Suppressor macrophage (primary cell): ENCODE results near the gene OPCML.

Source experiments
- DNase-seq, 4 experiments: peaks; one replicate each; pipeline ENCODE4 v3.0.0-alpha.2; 2020 to 2022

The OPCML gene

GRCh38 chr11:133168016-133168415 lies 364.3 kb downstream of the OPCML start:
- DNase-seq, result no peak

DNA sequence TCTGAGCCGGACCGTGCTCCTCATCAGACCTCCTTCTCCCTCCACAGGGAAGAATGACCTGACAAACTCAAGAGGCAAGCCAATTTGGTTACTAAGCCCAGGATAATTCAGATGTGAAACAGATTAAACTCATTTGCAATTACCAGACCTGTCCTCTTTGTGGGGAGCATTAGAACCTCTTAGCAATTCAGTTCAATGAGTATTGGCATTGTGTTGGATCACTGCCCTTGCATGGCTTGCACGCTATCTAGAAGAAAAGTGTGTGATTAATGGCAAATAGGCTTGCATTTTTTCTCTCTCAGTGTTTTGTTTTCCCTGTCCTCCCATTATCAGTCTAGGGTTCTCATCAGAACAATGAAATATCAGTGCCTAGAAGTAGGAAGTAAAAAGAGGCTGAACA lies 365.6 kb downstream of the OPCML start:
- no peak for DNase-seq

DNA sequence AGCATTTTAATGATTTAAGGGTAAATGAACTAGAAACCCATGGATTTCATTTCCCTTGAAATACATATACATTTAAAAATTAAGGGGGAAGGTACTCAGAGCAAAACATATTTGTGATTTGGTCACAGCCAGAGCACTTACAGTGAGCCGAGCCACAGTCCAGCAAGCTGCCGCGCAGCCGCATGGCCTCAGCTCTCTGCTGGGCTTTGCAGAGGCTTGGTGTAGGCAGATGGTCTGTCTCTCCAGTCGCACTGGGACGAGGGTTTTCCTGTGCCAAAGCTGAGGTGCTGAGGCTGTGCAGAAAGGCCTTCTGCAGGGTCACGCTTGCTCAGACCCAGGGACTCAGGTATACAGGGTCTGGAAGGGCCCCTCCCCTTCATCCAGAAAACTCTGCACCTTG lies 367.3 kb downstream of the OPCML start:
- DNase-seq, result no peak

DNA sequence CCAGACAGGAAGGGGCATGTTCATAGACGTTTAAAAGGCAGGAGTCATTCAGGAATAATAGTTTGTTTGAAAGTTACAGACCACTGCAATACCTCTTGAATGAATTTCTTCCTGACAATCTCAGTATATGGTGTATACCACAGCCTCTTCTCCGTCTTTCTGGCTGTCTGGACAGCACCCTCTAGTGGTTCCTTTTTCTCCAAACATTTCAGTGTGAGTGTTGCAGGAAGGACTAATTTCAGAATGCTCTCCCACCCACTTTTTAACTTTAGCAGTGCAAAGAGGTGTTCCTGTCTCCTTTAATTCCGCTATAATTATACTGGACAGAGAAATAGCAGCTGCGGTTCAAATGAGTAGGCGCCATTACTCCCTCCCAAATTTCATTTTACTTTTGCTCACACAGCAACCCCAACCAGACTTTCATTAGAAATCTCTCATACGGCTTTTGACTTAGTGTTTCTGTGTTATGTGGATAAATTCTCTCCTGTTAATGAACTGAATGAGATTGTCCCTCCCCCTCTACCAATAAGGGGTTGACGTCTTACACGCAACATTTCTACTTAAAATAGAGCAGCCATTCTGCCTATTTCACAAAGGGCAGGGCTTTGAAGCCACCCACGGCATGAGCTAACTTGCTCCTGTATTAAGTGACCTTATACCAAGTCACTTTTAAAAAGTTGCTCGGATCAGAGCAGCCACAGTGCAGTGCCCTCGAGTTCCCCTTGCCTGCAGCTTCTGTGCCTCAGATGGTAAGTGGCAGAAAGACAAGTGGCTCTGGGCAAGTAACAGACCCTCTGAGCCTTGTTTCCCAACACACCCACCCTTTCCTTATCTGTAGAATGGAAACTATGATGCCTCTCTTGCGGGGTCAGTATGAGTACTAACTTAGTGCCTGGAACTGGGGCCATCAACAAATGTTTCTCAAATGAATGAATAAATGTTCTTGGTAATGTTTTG lies 368.6 kb downstream of the OPCML start:
- DNase-seq, result peak; percentile 45 to 73 (median 66)

GRCh38 chr11:133162227-133162626 lies 370.1 kb downstream of the OPCML start:
- DNase-seq, result no peak

DNA sequence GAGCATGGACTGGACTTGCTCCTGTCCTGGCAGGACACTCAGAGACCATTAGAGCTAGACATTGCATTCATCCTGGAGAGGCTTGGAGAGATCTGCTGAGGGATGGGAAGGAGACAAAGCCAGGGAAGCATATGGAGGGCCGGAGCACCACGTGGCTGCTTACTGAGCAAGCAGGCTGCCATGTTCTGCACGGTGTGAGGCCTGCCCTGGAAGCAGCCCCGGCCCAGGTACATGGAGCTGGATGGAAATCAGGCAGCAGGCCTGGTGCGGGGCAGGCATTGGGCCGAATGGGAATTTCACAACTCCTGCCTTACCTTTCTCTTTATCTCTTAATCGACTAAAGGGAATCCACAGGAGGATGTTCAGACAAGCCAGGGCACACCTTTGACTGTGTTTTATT lies 371.5 kb downstream of the OPCML start:
- no peak for DNase-seq

- no peak for DNase-seq
These were observed 375.1 kb downstream of the OPCML start for GRCh38 chr11:133156986-133157745.

GRCh38 chr11:133154781-133155180 lies 377.5 kb downstream of the OPCML start:
- DNase-seq, result no peak

DNA sequence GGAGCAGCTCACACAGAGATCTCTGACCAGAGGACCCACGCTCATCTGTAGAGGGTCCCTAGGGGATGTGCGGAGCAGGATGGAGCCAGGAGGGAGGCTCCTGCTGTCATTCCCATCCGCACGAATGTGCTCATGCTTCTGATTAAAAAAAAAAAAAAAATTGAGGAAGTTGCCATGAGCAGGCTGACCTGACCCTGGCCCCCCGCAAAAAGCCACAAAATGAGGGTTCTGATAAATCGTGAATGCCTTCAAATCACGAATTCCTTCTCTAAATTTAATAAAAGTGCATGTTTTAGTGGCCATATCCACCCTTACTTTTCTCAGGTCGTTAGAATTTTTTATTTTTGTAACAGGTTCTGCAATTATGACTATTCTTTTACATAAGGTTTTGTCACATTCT lies 378.2 kb downstream of the OPCML start:
- no peak for DNase-seq

GRCh38 chr11:133153031-133153430 lies 379.3 kb downstream of the OPCML start:
- no peak for DNase-seq

- no peak for DNase-seq
These were observed 382.6 kb downstream of the OPCML start for GRCh38 chr11:133149698-133150097.

GRCh38 chr11:133147625-133148024 lies 384.7 kb downstream of the OPCML start:
- DNase-seq, result no peak

DNA sequence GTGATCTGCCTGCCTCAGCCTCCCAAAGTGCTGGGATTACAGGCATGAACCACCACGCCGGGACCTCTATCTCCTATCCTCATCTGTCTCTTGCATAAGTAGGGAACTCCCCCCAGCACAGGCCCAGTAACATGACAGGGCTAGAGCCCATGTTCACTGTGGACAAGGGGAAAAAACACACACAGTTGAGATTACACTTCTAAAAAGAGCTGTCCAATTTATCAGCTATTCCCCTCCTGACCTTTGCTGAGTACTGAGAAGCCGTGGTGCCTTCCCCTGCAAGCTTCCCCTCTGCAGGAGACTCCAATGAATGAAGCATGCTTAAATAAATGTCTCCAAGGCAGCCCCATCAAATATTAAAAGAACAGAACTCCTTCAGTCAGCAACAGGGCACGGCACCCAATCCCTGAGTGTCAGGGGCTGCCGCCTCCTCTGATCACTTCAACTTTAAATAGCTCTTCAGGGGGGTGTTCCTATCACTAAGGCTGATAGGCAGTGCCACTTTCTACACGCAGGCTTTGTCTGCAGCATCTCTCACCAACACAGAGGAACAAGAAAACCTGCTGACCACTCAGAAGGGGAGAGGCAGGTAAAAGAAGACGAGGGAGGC lies 385.5 kb downstream of the OPCML start:
- no peak for DNase-seq

DNA sequence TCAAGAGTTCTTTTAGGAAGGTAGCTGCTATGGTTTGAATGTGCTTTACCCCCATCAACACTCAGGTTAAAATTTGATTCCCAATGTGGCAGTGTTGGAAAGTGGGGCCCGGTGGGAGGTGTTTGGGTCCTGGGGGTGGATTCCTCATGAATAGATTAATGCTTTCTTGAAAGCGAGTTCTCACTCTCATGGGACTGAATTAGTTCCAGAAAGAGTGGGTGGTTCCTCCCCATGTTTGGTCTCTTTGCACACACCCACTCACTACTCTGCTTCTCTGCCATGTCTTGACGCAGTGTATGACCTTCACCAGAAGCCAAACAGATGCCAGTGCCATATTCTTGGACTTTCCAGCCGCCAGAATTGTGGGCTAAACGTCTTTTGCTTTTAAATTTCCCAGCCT lies 394.4 kb downstream of the OPCML start:
- no peak for DNase-seq

GRCh38 chr11:133137270-133137669 lies 395.0 kb downstream of the OPCML start:
- no peak for DNase-seq

- DNase-seq, result no peak
These were observed 395.9 kb downstream of the OPCML start for GRCh38 chr11:133136376-133136775.

GRCh38 chr11:133134314-133135173 lies 397.8 kb downstream of the OPCML start:
- peak; percentile 55 to 73 (median 63) for DNase-seq

GRCh38 chr11:133133606-133134005 lies 398.7 kb downstream of the OPCML start:
- no peak for DNase-seq

- no peak for DNase-seq
These were observed 399.3 kb downstream of the OPCML start for GRCh38 chr11:133133050-133133449.

- DNase-seq, result no peak
These were observed 404.6 kb downstream of the OPCML start for GRCh38 chr11:133127741-133128140.

DNA sequence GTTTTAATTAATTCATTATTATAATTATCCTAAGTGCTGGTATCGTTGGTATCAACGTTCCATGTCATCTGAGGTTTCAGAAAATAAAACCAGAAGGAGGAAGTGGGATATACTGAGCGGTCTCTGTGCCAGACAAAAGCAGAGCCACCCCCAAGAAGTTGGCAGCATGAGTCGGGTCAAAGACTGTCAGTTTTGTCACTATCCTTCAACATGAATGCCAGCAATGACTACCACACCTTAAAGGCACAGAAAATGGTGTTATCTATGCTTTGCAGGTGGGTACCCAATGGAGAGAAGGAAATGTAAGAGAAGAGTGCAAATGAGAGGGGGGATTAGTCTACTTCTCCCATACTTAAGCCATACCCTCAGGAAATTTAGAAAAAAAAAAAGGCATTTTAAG lies 408.5 kb downstream of the OPCML start:
- DNase-seq, result no peak

DNA sequence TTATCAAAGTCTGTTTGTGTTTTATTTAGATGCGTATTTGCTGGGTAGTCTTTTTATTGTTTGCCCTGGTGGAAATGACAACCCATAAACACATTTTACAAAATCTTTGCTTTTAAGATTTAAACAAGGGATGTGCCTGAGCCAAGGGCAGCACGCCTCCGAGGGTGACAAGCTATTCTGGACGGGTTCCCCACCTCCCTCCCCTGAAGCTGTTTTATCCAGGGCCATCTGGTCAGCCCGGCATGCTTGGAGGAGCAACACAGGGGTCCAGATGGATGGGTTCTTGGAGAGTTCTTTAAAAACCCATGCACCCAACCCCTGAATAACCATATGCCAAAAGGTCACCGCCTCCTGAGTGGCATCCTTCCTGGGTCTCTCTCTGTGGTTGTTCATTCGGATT lies 408.9 kb downstream of the OPCML start:
- no peak for DNase-seq
